GM23338 (cell line): Measurements from ENCODE around the gene MGAT3. TPM values are rescaled to one million over a fixed set of nuclear protein-coding genes. Genes with fewer than 3 reads are reported as not detected.

Experiments used
- ATAC-seq: fragments of 200-7000 bp; cut with Tn5 transposase; 3 replicates; pipeline ENCODE4 v1.9.1; 2020
- DNase-seq: peaks from one replicate; pipeline ENCODE4 v3.0.0-alpha.2; 2015; ENCODE audit warnings: low spot score
- H2AFZ ChIP-seq: fragments of 200-600 bp; sonication (generic); 2 replicates; pipeline ENCODE4 v1.8.0; 2016; ENCODE audit warnings: antibody characterized with exemption, mild to moderate bottlenecking, moderate library complexity
- H3F3A ChIP-seq: fragments of 200-600 bp; sonication (generic); replicated peaks from 2 replicates; pipeline ENCODE4 v1.8.0; 2017; ENCODE audit warnings: antibody characterized with exemption, mixed run types, low read depth
- H3K27ac ChIP-seq: fragments of 200-600 bp; sonication (generic); 2 replicates; pipeline ENCODE4 v1.6.1; 2016; ENCODE audit warnings: low read depth
- H3K27me3 ChIP-seq: fragments of 200-600 bp; sonication (generic); 2 replicates; pipeline ENCODE4 v1.8.0; 2016; ENCODE audit warnings: mild to moderate bottlenecking, mixed run types, moderate library complexity; ENCODE audit not compliant: insufficient read depth
- H3K36me3 ChIP-seq: fragments of 200-600 bp; sonication (generic); 2 replicates; pipeline ENCODE4 v1.8.0; 2016; ENCODE audit warnings: mild to moderate bottlenecking; ENCODE audit not compliant: insufficient read depth
- H3K4me1 ChIP-seq: fragments of 200-600 bp; sonication (generic); 2 replicates; pipeline ENCODE4 v1.8.0; 2016; ENCODE audit warnings: mild to moderate bottlenecking, moderate library complexity; ENCODE audit not compliant: insufficient read depth
- H3K4me2 ChIP-seq: fragments of 200-600 bp; sonication (generic); 2 replicates; pipeline ENCODE4 v1.7.1; 2017; ENCODE audit warnings: mixed run types
- H3K4me3 ChIP-seq: fragments of 200-600 bp; sonication (generic); 2 replicates; pipeline ENCODE4 v1.6.1; 2016; ENCODE audit warnings: mixed run types
- H3K79me2 ChIP-seq: fragments of 200-600 bp; sonication (generic); replicated peaks from 2 replicates; pipeline ENCODE4 v1.8.0; 2017; ENCODE audit warnings: mild to moderate bottlenecking; ENCODE audit not compliant: insufficient read depth
- H3K9me2 ChIP-seq: fragments of 200-600 bp; sonication (generic); 2 replicates; pipeline ENCODE4 v1.8.0; 2017; ENCODE audit not compliant: insufficient read depth
- H4K20me1 ChIP-seq: fragments of 200-600 bp; sonication (generic); replicated peaks from 2 replicates; pipeline ENCODE4 v1.8.0; 2017; ENCODE audit warnings: mild to moderate bottlenecking; ENCODE audit not compliant: insufficient read depth
- H3K27ac Mint-ChIP-seq: 2 replicates; pipeline ENCODE4 v1.8.0; 2020; ENCODE audit warnings: inconsistent platforms, mild to moderate bottlenecking, moderate library complexity, mixed read lengths
- H3K27me3 Mint-ChIP-seq: 3 replicates; pipeline ENCODE4 v1.8.0; 2022; ENCODE audit warnings: low read depth, mild to moderate bottlenecking, moderate library complexity, mixed read lengths, inconsistent platforms; ENCODE audit not compliant: insufficient read depth, poor library complexity
- H3K36me3 Mint-ChIP-seq: 3 replicates; pipeline ENCODE4 v1.8.0; 2021; ENCODE audit warnings: low read depth, mild to moderate bottlenecking, inconsistent platforms, moderate library complexity, mixed read lengths
- H3K4me1 Mint-ChIP-seq: 3 replicates; pipeline ENCODE4 v1.8.0; 2020; ENCODE audit warnings: mild to moderate bottlenecking, inconsistent platforms, mixed read lengths
- H3K4me3 Mint-ChIP-seq: 3 replicates; pipeline ENCODE4 v1.8.0; 2021; ENCODE audit warnings: moderate library complexity, mild to moderate bottlenecking, inconsistent platforms, mixed read lengths
- H3K9me3 Mint-ChIP-seq: 3 replicates; pipeline ENCODE4 v1.8.0; 2020; ENCODE audit warnings: moderate library complexity, mild to moderate bottlenecking, inconsistent platforms, mixed read lengths
- POLR2AphosphoS5 ChIP-seq: IDR thresholded peaks from 2 replicates; pipeline ENCODE4 v1.6.1; 2016; ENCODE audit warnings: antibody characterized with exemption, low read depth
- polyA plus RNA-seq: library from polyadenylated mRNA; unstranded; fragments of >200 nt; fragmentation: Nextera tagmentation; extraction: Ambion mirVana; gene quantifications from 2 replicates; pipeline ENCODE4 v1.2.1, GENCODE V29; 2016
- total RNA-seq: library from RNA; depleted of rRNA; stranded (reverse); fragments of >200 nt; shearing (Covaris generic); gene quantifications from 2 replicates; pipeline ENCODE4 v1.2.3, GENCODE V29; 2014
- TF ChIP-seq, protein P1 (sequence below): fragments of 250-450 bp; sonication (Bioruptor Pico); IDR thresholded peaks from 2 replicates; pipeline ENCODE4 v1.5.0; 2020; ENCODE audit warnings: mild to moderate bottlenecking, moderate library complexity
- TF ChIP-seq, protein P2 (sequence below), 2 experiments: fragments of 200-600 bp in 1 of 2; sonication (generic) in 1 of 2; conservative IDR thresholded peaks; 2 replicates each; pipeline versions ENCODE4 v1.5.1 to v1.6.1; 2016 to 2017; ENCODE audit warnings: antibody characterized with exemption in 2 of 2, low read depth in 2 of 2, mild to moderate bottlenecking in 2 of 2, moderate library complexity in 1 of 2
- TF ChIP-seq, protein P3 (sequence below): IDR thresholded peaks from 2 replicates; pipeline ENCODE4 v1.6.1; 2016; ENCODE audit warnings: antibody characterized with exemption
- TF ChIP-seq, protein P4 (sequence below): IDR thresholded peaks from one replicate; pipeline ENCODE4 v1.6.1; 2018; ENCODE audit warnings: antibody characterized with exemption; ENCODE audit not compliant: unreplicated experiment

Gene MGAT3
- total and polyA plus RNA-seq, 2 experiments from 2014 or later = 1.7 to 10.2 TPM

DNA sequence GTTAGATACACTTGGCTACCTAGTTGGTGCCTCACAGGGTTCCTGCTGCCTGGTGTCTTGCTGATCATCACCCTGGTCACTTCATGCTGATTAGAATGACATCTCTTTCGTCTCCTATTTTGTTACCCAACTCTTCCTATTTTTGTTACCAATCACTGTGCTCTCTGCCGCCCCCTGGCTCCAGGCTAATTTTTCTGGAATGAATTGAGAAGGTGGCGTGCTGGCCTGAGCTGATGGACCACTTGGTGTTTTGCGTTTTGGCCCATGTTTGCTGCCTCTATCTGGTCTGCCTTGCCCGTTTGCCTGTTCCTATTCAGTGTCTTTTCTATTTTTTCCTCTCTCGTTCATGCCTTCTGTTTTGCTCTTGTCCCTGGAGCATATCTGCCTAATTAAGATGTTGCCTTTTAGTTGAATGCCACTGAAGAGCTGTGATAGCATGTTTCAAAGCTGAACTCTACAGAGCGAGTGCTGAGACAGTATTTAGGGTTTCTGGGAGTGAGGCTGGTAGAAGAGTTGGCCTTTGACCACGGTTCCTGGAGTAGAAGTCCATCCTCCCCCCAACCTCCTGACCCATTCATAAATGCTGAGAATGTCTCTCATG lies 57.7 kb downstream of the MGAT3 start:
- peaks cover 44% of the 10 kb centered on the region for H3K27me3 ChIP-seq
- no peak overlapping the region for H3K4me3 ChIP-seq
- H3K4me2 ChIP-seq = no peak overlapping the region
- H3K27ac ChIP-seq = no peak overlapping the region
- H2AFZ ChIP-seq = no peak overlapping the region
- peaks cover 7% of the 10 kb centered on the region for H3K4me1 Mint-ChIP-seq
- peaks cover 73% of the 10 kb centered on the region for H4K20me1 ChIP-seq
- DNase-seq (peak; percentile 81), ATAC-seq (peak; percentile 11; the same call in 2 of the 3 replicates)
- H3K4me3 Mint-ChIP-seq = no peak overlapping the region
- H3K79me2 ChIP-seq = peaks cover 7% of the 10 kb centered on the region
- no peaks in the 10 kb centered on the region for H3K9me2 ChIP-seq
- no peak overlapping the region for H3K27ac Mint-ChIP-seq
- peaks cover 80% of the 10 kb centered on the region for H3K36me3 Mint-ChIP-seq
- H3K36me3 ChIP-seq = peaks cover 54% of the 10 kb centered on the region
- no peaks in the 10 kb centered on the region; the same call in 2 of the 3 replicates for H3K9me3 Mint-ChIP-seq
- peaks cover 20% of the 10 kb centered on the region for H3F3A ChIP-seq
- TF ChIP-seq, protein P1, sequence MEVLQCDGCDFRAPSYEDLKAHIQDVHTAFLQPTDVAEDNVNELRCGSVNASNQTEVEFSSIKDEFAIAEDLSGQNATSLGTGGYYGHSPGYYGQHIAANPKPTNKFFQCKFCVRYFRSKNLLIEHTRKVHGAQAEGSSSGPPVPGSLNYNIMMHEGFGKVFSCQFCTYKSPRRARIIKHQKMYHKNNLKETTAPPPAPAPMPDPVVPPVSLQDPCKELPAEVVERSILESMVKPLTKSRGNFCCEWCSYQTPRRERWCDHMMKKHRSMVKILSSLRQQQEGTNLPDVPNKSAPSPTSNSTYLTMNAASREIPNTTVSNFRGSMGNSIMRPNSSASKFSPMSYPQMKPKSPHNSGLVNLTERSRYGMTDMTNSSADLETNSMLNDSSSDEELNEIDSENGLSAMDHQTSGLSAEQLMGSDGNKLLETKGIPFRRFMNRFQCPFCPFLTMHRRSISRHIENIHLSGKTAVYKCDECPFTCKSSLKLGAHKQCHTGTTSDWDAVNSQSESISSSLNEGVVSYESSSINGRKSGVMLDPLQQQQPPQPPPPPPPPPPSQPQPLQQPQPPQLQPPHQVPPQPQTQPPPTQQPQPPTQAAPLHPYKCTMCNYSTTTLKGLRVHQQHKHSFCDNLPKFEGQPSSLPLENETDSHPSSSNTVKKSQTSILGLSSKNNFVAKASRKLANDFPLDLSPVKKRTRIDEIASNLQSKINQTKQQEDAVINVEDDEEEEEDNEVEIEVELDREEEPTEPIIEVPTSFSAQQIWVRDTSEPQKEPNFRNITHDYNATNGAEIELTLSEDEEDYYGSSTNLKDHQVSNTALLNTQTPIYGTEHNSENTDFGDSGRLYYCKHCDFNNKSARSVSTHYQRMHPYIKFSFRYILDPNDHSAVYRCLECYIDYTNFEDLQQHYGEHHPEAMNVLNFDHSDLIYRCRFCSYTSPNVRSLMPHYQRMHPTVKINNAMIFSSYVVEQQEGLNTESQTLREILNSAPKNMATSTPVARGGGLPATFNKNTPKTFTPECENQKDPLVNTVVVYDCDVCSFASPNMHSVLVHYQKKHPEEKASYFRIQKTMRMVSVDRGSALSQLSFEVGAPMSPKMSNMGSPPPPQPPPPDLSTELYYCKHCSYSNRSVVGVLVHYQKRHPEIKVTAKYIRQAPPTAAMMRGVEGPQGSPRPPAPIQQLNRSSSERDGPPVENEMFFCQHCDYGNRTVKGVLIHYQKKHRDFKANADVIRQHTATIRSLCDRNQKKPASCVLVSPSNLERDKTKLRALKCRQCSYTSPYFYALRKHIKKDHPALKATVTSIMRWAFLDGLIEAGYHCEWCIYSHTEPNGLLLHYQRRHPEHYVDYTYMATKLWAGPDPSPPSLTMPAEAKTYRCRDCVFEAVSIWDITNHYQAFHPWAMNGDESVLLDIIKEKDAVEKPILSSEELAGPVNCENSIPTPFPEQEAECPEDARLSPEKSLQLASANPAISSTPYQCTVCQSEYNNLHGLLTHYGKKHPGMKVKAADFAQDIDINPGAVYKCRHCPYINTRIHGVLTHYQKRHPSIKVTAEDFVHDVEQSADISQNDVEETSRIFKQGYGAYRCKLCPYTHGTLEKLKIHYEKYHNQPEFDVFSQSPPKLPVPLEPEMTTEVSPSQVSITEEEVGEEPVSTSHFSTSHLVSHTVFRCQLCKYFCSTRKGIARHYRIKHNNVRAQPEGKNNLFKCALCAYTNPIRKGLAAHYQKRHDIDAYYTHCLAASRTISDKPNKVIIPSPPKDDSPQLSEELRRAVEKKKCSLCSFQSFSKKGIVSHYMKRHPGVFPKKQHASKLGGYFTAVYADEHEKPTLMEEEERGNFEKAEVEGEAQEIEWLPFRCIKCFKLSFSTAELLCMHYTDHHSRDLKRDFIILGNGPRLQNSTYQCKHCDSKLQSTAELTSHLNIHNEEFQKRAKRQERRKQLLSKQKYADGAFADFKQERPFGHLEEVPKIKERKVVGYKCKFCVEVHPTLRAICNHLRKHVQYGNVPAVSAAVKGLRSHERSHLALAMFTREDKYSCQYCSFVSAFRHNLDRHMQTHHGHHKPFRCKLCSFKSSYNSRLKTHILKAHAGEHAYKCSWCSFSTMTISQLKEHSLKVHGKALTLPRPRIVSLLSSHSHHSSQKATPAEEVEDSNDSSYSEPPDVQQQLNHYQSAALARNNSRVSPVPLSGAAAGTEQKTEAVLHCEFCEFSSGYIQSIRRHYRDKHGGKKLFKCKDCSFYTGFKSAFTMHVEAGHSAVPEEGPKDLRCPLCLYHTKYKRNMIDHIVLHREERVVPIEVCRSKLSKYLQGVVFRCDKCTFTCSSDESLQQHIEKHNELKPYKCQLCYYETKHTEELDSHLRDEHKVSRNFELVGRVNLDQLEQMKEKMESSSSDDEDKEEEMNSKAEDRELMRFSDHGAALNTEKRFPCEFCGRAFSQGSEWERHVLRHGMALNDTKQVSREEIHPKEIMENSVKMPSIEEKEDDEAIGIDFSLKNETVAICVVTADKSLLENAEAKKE (CRISPR knock-in tag) = no peak
- TF ChIP-seq, protein P2, sequence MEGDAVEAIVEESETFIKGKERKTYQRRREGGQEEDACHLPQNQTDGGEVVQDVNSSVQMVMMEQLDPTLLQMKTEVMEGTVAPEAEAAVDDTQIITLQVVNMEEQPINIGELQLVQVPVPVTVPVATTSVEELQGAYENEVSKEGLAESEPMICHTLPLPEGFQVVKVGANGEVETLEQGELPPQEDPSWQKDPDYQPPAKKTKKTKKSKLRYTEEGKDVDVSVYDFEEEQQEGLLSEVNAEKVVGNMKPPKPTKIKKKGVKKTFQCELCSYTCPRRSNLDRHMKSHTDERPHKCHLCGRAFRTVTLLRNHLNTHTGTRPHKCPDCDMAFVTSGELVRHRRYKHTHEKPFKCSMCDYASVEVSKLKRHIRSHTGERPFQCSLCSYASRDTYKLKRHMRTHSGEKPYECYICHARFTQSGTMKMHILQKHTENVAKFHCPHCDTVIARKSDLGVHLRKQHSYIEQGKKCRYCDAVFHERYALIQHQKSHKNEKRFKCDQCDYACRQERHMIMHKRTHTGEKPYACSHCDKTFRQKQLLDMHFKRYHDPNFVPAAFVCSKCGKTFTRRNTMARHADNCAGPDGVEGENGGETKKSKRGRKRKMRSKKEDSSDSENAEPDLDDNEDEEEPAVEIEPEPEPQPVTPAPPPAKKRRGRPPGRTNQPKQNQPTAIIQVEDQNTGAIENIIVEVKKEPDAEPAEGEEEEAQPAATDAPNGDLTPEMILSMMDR (conservative IDR thresholded peaks at IDR 0.05; ENCODE audit: low read depth in 2 of 2) = peak; percentile 75 to 76
- TF ChIP-seq, protein P3, sequence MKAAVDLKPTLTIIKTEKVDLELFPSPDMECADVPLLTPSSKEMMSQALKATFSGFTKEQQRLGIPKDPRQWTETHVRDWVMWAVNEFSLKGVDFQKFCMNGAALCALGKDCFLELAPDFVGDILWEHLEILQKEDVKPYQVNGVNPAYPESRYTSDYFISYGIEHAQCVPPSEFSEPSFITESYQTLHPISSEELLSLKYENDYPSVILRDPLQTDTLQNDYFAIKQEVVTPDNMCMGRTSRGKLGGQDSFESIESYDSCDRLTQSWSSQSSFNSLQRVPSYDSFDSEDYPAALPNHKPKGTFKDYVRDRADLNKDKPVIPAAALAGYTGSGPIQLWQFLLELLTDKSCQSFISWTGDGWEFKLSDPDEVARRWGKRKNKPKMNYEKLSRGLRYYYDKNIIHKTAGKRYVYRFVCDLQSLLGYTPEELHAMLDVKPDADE = no peak
- no peak for TF ChIP-seq POLR2AphosphoS5
- TF ChIP-seq, protein P4, sequence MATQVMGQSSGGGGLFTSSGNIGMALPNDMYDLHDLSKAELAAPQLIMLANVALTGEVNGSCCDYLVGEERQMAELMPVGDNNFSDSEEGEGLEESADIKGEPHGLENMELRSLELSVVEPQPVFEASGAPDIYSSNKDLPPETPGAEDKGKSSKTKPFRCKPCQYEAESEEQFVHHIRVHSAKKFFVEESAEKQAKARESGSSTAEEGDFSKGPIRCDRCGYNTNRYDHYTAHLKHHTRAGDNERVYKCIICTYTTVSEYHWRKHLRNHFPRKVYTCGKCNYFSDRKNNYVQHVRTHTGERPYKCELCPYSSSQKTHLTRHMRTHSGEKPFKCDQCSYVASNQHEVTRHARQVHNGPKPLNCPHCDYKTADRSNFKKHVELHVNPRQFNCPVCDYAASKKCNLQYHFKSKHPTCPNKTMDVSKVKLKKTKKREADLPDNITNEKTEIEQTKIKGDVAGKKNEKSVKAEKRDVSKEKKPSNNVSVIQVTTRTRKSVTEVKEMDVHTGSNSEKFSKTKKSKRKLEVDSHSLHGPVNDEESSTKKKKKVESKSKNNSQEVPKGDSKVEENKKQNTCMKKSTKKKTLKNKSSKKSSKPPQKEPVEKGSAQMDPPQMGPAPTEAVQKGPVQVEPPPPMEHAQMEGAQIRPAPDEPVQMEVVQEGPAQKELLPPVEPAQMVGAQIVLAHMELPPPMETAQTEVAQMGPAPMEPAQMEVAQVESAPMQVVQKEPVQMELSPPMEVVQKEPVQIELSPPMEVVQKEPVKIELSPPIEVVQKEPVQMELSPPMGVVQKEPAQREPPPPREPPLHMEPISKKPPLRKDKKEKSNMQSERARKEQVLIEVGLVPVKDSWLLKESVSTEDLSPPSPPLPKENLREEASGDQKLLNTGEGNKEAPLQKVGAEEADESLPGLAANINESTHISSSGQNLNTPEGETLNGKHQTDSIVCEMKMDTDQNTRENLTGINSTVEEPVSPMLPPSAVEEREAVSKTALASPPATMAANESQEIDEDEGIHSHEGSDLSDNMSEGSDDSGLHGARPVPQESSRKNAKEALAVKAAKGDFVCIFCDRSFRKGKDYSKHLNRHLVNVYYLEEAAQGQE = no peak
- H3K27me3 Mint-ChIP-seq = peaks cover 59% of the 10 kb centered on the region
- peaks cover 3% of the 10 kb centered on the region for H3K4me1 ChIP-seq
